ENCODE data around the gene TBC1D2. TPM values are rescaled to one million over a fixed set of nuclear protein-coding genes. Genes with fewer than 3 reads are reported as not detected.

Gene TBC1D2
- total RNA-seq, 4 donors from 2014 or later: 42.4 to 57.4 (median 49.0) TPM

GRCh38 chr9:98220911-98221310 is 34.5 kb downstream of the TBC1D2 start:
- no peaks in the 10 kb centered on the region for H3K27me3 ChIP-seq
- H3K36me3 ChIP-seq: peaks cover 54% of the 10 kb centered on the region
- H3K27ac ChIP-seq: no peak overlapping the region
- no peak overlapping the region for H3K4me3 ChIP-seq
- TF ChIP-seq POLR2AphosphoS5 (IDR thresholded peaks at IDR 0.05) (no peak), POLR2A (IDR thresholded peaks at IDR 0.05) (no peak), EP300 (IDR thresholded peaks at IDR 0.05) (no peak), CTCF (IDR thresholded peaks at IDR 0.05) (no peak)
- no peak for DNase-seq (ENCODE audit: low spot score in 2 of 2)
- WGBS: 94% methylated on average over 21 of the region's 21 CpGs
- H3K9me3 ChIP-seq: no peaks in the 10 kb centered on the region
- H3K4me1 ChIP-seq: peaks cover 13% of the 10 kb centered on the region

- TF ChIP-seq CTCF (IDR thresholded peaks at IDR 0.05) (no peak), EP300 (IDR thresholded peaks at IDR 0.05) (no peak), POLR2AphosphoS5 (IDR thresholded peaks at IDR 0.05) (no peak), POLR2A (IDR thresholded peaks at IDR 0.05) (no peak)
- Histone ChIP-seq H3K27ac (no peak overlapping the region), H3K36me3 (peaks cover 51% of the 10 kb centered on the region), H3K27me3 (no peaks in the 10 kb centered on the region), H3K9me3 (no peaks in the 10 kb centered on the region), H3K4me3 (no peak overlapping the region), H3K4me1 (peaks cover 23% of the 10 kb centered on the region)
- WGBS: 93% methylated on average over 8 of the region's 11 CpGs
- DNase-seq (ENCODE audit: low spot score in 2 of 2): no peak
Measured at GRCh38 chr9:98219794-98220370, 35.6 kb downstream of the TBC1D2 start.

GRCh38 chr9:98219364-98219716 is 36.1 kb downstream of the TBC1D2 start:
- DNase-seq (ENCODE audit: low spot score in 2 of 2): no peak
- no peaks in the 10 kb centered on the region for H3K27me3 ChIP-seq
- H3K36me3 ChIP-seq: peaks cover 51% of the 10 kb centered on the region
- no peaks in the 10 kb centered on the region for H3K9me3 ChIP-seq
- peaks cover 28% of the 10 kb centered on the region for H3K4me1 ChIP-seq
- H3K4me3 ChIP-seq: no peak overlapping the region
- 98% methylated on average over 7 of the region's 7 CpGs for WGBS
- TF ChIP-seq POLR2A (IDR thresholded peaks at IDR 0.05): no peak
- TF ChIP-seq EP300 (IDR thresholded peaks at IDR 0.05): no peak
- TF ChIP-seq CTCF (IDR thresholded peaks at IDR 0.05): no peak
- TF ChIP-seq POLR2AphosphoS5 (IDR thresholded peaks at IDR 0.05): no peak
- no peak overlapping the region for H3K27ac ChIP-seq

GRCh38 chr9:98218562-98219363 is 36.7 kb downstream of the TBC1D2 start:
- H3K27ac ChIP-seq: no peak overlapping the region
- no peaks in the 10 kb centered on the region for H3K27me3 ChIP-seq
- no peak overlapping the region for H3K4me3 ChIP-seq
- WGBS: 91% methylated on average over 11 of the region's 11 CpGs
- H3K36me3 ChIP-seq: peaks cover 51% of the 10 kb centered on the region
- no peak for DNase-seq (ENCODE audit: low spot score in 2 of 2)
- no peak for TF ChIP-seq EP300 (IDR thresholded peaks at IDR 0.05)
- no peak for TF ChIP-seq POLR2AphosphoS5 (IDR thresholded peaks at IDR 0.05)
- no peak for TF ChIP-seq CTCF (IDR thresholded peaks at IDR 0.05)
- no peak for TF ChIP-seq POLR2A (IDR thresholded peaks at IDR 0.05)
- H3K4me1 ChIP-seq: peaks cover 26% of the 10 kb centered on the region
- H3K9me3 ChIP-seq: no peaks in the 10 kb centered on the region

- H3K9me3 ChIP-seq: no peaks in the 10 kb centered on the region
- H3K27ac ChIP-seq: peak overlapping the region; percentile 34
- peaks cover 15% of the 10 kb centered on the region for H3K4me1 ChIP-seq
- H3K27me3 ChIP-seq: no peaks in the 10 kb centered on the region
- H3K36me3 ChIP-seq: peaks cover 59% of the 10 kb centered on the region
- H3K4me3 ChIP-seq: no peak overlapping the region
- 82% methylated on average over 2 of the region's 2 CpGs for WGBS
- TF ChIP-seq POLR2A (IDR thresholded peaks at IDR 0.05) (no peak), POLR2AphosphoS5 (IDR thresholded peaks at IDR 0.05) (no peak), EP300 (IDR thresholded peaks at IDR 0.05) (no peak), CTCF (IDR thresholded peaks at IDR 0.05) (no peak)
- DNase-seq (ENCODE audit: low spot score in 2 of 2): no peak
Measured at GRCh38 chr9:98217255-98217654, 38.2 kb downstream of the TBC1D2 start.
